ENCODE data around the gene PRKG2. TPM values are rescaled to one million over a fixed set of nuclear protein-coding genes. Genes with fewer than 3 reads are reported as not detected.

The PRKG2 gene
- total and polyA plus RNA-seq, 3 experiments from 2014 or later: 0.53 to 0.59 (median 0.58) TPM

DNA sequence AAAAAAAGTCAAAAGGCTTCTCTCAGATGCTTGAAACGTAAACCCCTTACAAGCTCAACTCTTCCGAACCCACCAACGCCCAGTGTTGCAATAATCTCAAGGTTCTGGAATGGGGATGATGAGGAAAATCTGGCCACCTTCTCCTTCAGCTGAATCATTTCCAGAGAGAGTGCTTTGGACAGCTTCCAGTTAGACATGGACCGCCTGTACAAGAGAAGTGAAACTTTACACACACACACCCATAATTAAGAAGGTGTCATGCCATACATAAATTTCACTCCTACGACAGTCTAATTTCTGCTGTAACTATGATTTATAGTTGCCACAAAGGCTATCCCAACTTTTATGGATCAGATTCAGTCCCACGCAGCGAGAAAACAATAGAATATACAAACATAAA, 72.3 kb downstream of the PRKG2 start:
- POLR2A ChIA-PET: no interaction called here
- Histone ChIP-seq H3K36me3 (ENCODE audit: insufficient read depth, low read length) (no peaks in the 10 kb centered on the region), H3K27ac (ENCODE audit: low read depth, low read length) (no peak overlapping the region), H3K4me3 (ENCODE audit: low read length) (no peak overlapping the region), H3K27me3 (ENCODE audit: insufficient read depth, low read length, poor library complexity, severe bottlenecking) (no peaks in the 10 kb centered on the region), H3K9me3 (ENCODE audit: low read length) (no peaks in the 10 kb centered on the region), H3K4me1 (ENCODE audit: insufficient read depth, low read length) (no peaks in the 10 kb centered on the region)
- Mint-ChIP-seq H3K4me1 (no peaks in the 10 kb centered on the region), H3K27ac (no peak overlapping the region), H3K36me3 (peaks cover 0 to 16% (median 0%) of the 10 kb centered on the region in 3 donors), H3K27me3 (peaks cover 0 to 2% of the 10 kb centered on the region in 2 donors), H3K4me3 (no peak overlapping the region), H3K9me3 (no peaks in the 10 kb centered on the region)
- DNase-seq: no peak
- CTCF ChIA-PET: no interaction called here

- Histone ChIP-seq H3K4me1 (ENCODE audit: insufficient read depth, low read length) (no peaks in the 10 kb centered on the region), H3K27ac (ENCODE audit: low read depth, low read length) (no peak overlapping the region), H3K9me3 (ENCODE audit: low read length) (no peaks in the 10 kb centered on the region), H3K4me3 (ENCODE audit: low read length) (no peak overlapping the region), H3K27me3 (ENCODE audit: insufficient read depth, low read length, poor library complexity, severe bottlenecking) (no peaks in the 10 kb centered on the region), H3K36me3 (ENCODE audit: insufficient read depth, low read length) (no peaks in the 10 kb centered on the region)
- no peak overlapping the region for H3K4me3 Mint-ChIP-seq
- no peak overlapping the region for H3K27ac Mint-ChIP-seq
- CTCF ChIA-PET: no interaction called here
- POLR2A ChIA-PET: no interaction called here
- H3K4me1 Mint-ChIP-seq: no peaks in the 10 kb centered on the region
- peaks cover 0 to 2% of the 10 kb centered on the region in 2 donors for H3K27me3 Mint-ChIP-seq
- peaks cover 0 to 4% (median 0%) of the 10 kb centered on the region in 5 donors for H3K9me3 Mint-ChIP-seq
- peaks cover 0 to 35% (median 14%) of the 10 kb centered on the region in 3 donors for H3K36me3 Mint-ChIP-seq
- DNase-seq: no peak
Observed at GRCh38 chr4:81137894-81138293, 77.1 kb downstream of the PRKG2 start.

GRCh38 chr4:81137446-81137845, 77.6 kb downstream of the PRKG2 start:
- ChIA-PET POLR2A (no interaction called here), CTCF (no interaction called here)

GRCh38 chr4:81136161-81136905, 78.7 kb downstream of the PRKG2 start:
- ChIA-PET POLR2A (no interaction called here), CTCF (no interaction called here)
- DNase-seq: no peak
- no peaks in the 10 kb centered on the region for H3K4me1 Mint-ChIP-seq
- Histone ChIP-seq H3K27ac (ENCODE audit: low read depth, low read length) (no peak overlapping the region), H3K36me3 (ENCODE audit: insufficient read depth, low read length) (no peaks in the 10 kb centered on the region), H3K27me3 (ENCODE audit: insufficient read depth, low read length, poor library complexity, severe bottlenecking) (no peaks in the 10 kb centered on the region), H3K9me3 (ENCODE audit: low read length) (no peaks in the 10 kb centered on the region), H3K4me1 (ENCODE audit: insufficient read depth, low read length) (no peaks in the 10 kb centered on the region), H3K4me3 (ENCODE audit: low read length) (no peak overlapping the region)
- H3K27ac Mint-ChIP-seq: no peak overlapping the region
- peaks cover 0 to 2% of the 10 kb centered on the region in 2 donors for H3K27me3 Mint-ChIP-seq
- H3K4me3 Mint-ChIP-seq: no peak overlapping the region
- peaks cover 0 to 38% (median 22%) of the 10 kb centered on the region in 3 donors for H3K36me3 Mint-ChIP-seq
- H3K9me3 Mint-ChIP-seq: peaks cover 0 to 8% (median 0%) of the 10 kb centered on the region in 5 donors

More at GRCh38 chr4:81137446-81137845, 77.6 kb downstream of the PRKG2 start:
- Mint-ChIP-seq H3K4me1 (no peaks in the 10 kb centered on the region), H3K36me3 (peaks cover 0 to 35% (median 18%) of the 10 kb centered on the region in 3 donors), H3K27ac (no peak overlapping the region), H3K27me3 (peaks cover 0 to 2% of the 10 kb centered on the region in 2 donors), H3K4me3 (no peak overlapping the region), H3K9me3 (peaks cover 0 to 6% (median 0%) of the 10 kb centered on the region in 5 donors)
- Histone ChIP-seq H3K27ac (ENCODE audit: low read depth, low read length) (no peak overlapping the region), H3K27me3 (ENCODE audit: insufficient read depth, low read length, poor library complexity, severe bottlenecking) (no peaks in the 10 kb centered on the region), H3K36me3 (ENCODE audit: insufficient read depth, low read length) (no peaks in the 10 kb centered on the region), H3K4me3 (ENCODE audit: low read length) (no peak overlapping the region), H3K9me3 (ENCODE audit: low read length) (no peaks in the 10 kb centered on the region), H3K4me1 (ENCODE audit: insufficient read depth, low read length) (no peaks in the 10 kb centered on the region)
- DNase-seq: no peak

DNA sequence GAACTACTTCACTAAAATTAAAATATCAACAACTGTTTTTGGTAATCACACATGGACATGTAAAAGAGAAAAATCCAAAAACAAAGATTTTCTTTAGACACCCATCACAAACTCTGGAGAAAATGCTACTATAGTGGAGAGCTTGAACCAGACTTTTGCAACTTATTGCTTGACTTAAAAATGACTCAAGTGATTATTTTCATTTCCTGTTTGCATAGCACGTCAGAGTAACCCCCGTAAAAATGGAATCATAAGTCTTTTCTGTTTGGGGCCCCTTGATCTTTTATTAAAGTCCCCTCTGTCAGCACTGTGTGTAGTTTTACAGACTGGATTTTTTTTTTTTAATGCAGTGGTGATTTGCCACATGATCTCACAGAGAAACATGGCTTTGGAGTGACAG, 79.5 kb downstream of the PRKG2 start:
- POLR2A ChIA-PET: no interaction called here
- Histone ChIP-seq H3K4me3 (ENCODE audit: low read length) (no peak overlapping the region), H3K4me1 (ENCODE audit: insufficient read depth, low read length) (no peaks in the 10 kb centered on the region), H3K9me3 (ENCODE audit: low read length) (no peaks in the 10 kb centered on the region), H3K36me3 (ENCODE audit: insufficient read depth, low read length) (no peaks in the 10 kb centered on the region), H3K27me3 (ENCODE audit: insufficient read depth, low read length, poor library complexity, severe bottlenecking) (no peaks in the 10 kb centered on the region), H3K27ac (ENCODE audit: low read depth, low read length) (no peak overlapping the region)
- no peak overlapping the region for H3K4me3 Mint-ChIP-seq
- H3K9me3 Mint-ChIP-seq: peaks cover 0 to 8% (median 0%) of the 10 kb centered on the region in 5 donors
- DNase-seq: no peak
- CTCF ChIA-PET: no interaction called here
- H3K27ac Mint-ChIP-seq: no peak overlapping the region
- no peaks in the 10 kb centered on the region for H3K4me1 Mint-ChIP-seq
- H3K27me3 Mint-ChIP-seq: peaks cover 0 to 2% of the 10 kb centered on the region in 2 donors
- H3K36me3 Mint-ChIP-seq: peaks cover 0 to 38% (median 22%) of the 10 kb centered on the region in 3 donors

GRCh38 chr4:81131563-81131962, 83.5 kb downstream of the PRKG2 start:
- no peaks in the 10 kb centered on the region for H3K9me3 ChIP-seq (ENCODE audit: low read length)
- Mint-ChIP-seq H3K27me3 (peaks cover 0 to 7% of the 10 kb centered on the region in 2 donors), H3K4me3 (no peak overlapping the region), H3K27ac (no peak overlapping the region), H3K36me3 (peaks cover 0 to 22% (median 22%) of the 10 kb centered on the region in 3 donors), H3K4me1 (no peaks in the 10 kb centered on the region), H3K9me3 (peaks cover 0 to 17% (median 0%) of the 10 kb centered on the region in 5 donors)
- H3K27ac ChIP-seq (ENCODE audit: low read depth, low read length): no peak overlapping the region
- CTCF ChIA-PET: no interaction called here
- H3K36me3 ChIP-seq (ENCODE audit: insufficient read depth, low read length): no peaks in the 10 kb centered on the region
- H3K27me3 ChIP-seq (ENCODE audit: insufficient read depth, low read length, poor library complexity, severe bottlenecking): no peaks in the 10 kb centered on the region
- H3K4me1 ChIP-seq (ENCODE audit: insufficient read depth, low read length): no peaks in the 10 kb centered on the region
- H3K4me3 ChIP-seq (ENCODE audit: low read length): no peak overlapping the region
- no peak for DNase-seq
- POLR2A ChIA-PET: no interaction called here

GRCh38 chr4:81131066-81131465, 84.0 kb downstream of the PRKG2 start:
- ChIA-PET CTCF (no interaction called here), POLR2A (no interaction called here)
- Mint-ChIP-seq H3K4me3 (no peak overlapping the region), H3K27ac (no peak overlapping the region), H3K9me3 (peaks cover 0 to 20% (median 0%) of the 10 kb centered on the region in 5 donors), H3K36me3 (peaks cover 0 to 20% (median 20%) of the 10 kb centered on the region in 3 donors), H3K27me3 (peaks cover 0 to 7% of the 10 kb centered on the region in 2 donors), H3K4me1 (no peaks in the 10 kb centered on the region)
- Histone ChIP-seq H3K27ac (ENCODE audit: low read depth, low read length) (no peak overlapping the region), H3K9me3 (ENCODE audit: low read length) (no peaks in the 10 kb centered on the region), H3K27me3 (ENCODE audit: insufficient read depth, low read length, poor library complexity, severe bottlenecking) (no peaks in the 10 kb centered on the region), H3K36me3 (ENCODE audit: insufficient read depth, low read length) (no peaks in the 10 kb centered on the region), H3K4me3 (ENCODE audit: low read length) (no peak overlapping the region), H3K4me1 (ENCODE audit: insufficient read depth, low read length) (no peaks in the 10 kb centered on the region)
- DNase-seq: no peak

DNA sequence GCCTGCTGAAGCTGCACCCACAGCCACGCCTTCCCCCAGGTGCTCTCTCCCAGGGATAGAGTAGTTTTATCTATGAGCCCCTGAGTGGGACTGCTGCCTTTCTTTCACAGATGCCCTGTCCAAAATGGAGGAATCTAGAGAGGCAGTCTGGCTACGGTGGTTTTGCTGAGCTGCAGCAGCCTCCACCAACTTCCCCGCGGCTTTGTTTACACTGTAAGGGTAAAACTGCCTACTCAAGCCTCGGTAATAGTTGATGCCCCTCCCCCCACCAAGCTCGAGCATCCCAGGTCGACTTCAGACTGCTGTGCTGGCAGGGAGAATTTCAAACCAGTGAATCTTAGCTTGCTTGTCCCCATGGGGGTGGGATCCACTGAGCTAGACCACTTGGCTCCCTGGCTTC, 84.5 kb downstream of the PRKG2 start:
- no peaks in the 10 kb centered on the region for H3K27me3 ChIP-seq (ENCODE audit: insufficient read depth, low read length, poor library complexity, severe bottlenecking)
- H3K36me3 Mint-ChIP-seq: peaks cover 0 to 20% (median 16%) of the 10 kb centered on the region in 3 donors
- peaks cover 0 to 7% of the 10 kb centered on the region in 2 donors for H3K27me3 Mint-ChIP-seq
- no peak for DNase-seq
- CTCF ChIA-PET: no interaction called here
- no peak overlapping the region for H3K4me3 ChIP-seq (ENCODE audit: low read length)
- POLR2A ChIA-PET: no interaction called here
- no peaks in the 10 kb centered on the region for H3K4me1 ChIP-seq (ENCODE audit: insufficient read depth, low read length)
- no peak overlapping the region for H3K27ac Mint-ChIP-seq
- peaks cover 0 to 20% (median 0%) of the 10 kb centered on the region in 5 donors for H3K9me3 Mint-ChIP-seq
- no peaks in the 10 kb centered on the region for H3K9me3 ChIP-seq (ENCODE audit: low read length)
- no peak overlapping the region for H3K4me3 Mint-ChIP-seq
- H3K27ac ChIP-seq (ENCODE audit: low read depth, low read length): no peak overlapping the region
- no peaks in the 10 kb centered on the region for H3K36me3 ChIP-seq (ENCODE audit: insufficient read depth, low read length)
- no peaks in the 10 kb centered on the region for H3K4me1 Mint-ChIP-seq
